H9 (cell line): Measurements from ENCODE around the gene CAB39L. TPM values are rescaled to one million over a fixed set of nuclear protein-coding genes. Genes with fewer than 3 reads are reported as not detected.

Source experiments
- DNase-seq: peaks from one replicate; pipeline ENCODE4 v3.0.0-alpha.2; 2017
- H2AFZ ChIP-seq: one replicate; pipeline ENCODE4 v1.6.1; 2013; ENCODE audit warnings: mild to moderate bottlenecking, low read length, control low read depth, moderate library complexity
- H2AK5ac ChIP-seq: 2 replicates; pipeline ENCODE4 v1.6.1; 2013; ENCODE audit warnings: low read length, control low read depth, mixed read lengths; ENCODE audit not compliant: insufficient read length
- H2BK120ac ChIP-seq: one replicate; pipeline ENCODE4 v1.6.1; 2013; ENCODE audit warnings: low read depth, mild to moderate bottlenecking, low read length, control low read depth, inconsistent platforms; ENCODE audit not compliant: poor library complexity, severe bottlenecking
- H2BK12ac ChIP-seq: 2 replicates; pipeline ENCODE4 v1.6.1; 2013; ENCODE audit warnings: low read length, control low read depth, mixed read lengths, low read depth; ENCODE audit not compliant: insufficient read length
- H2BK15ac ChIP-seq: 2 replicates; pipeline ENCODE4 v1.6.1; 2013; ENCODE audit warnings: low read depth, low read length, control low read depth
- H2BK20ac ChIP-seq: one replicate; pipeline ENCODE4 v1.6.1; 2013; ENCODE audit warnings: low read depth, mild to moderate bottlenecking, low read length, control low read depth, inconsistent platforms; ENCODE audit not compliant: poor library complexity, severe bottlenecking
- H2BK5ac ChIP-seq: 2 replicates; pipeline ENCODE4 v1.6.1; 2013; ENCODE audit warnings: low read length, control low read depth, mixed read lengths; ENCODE audit not compliant: insufficient read length
- H3K14ac ChIP-seq: 2 replicates; pipeline ENCODE4 v1.6.1; 2013; ENCODE audit warnings: low read length, control low read depth; ENCODE audit not compliant: insufficient read depth
- H3K18ac ChIP-seq: 2 replicates; pipeline ENCODE4 v1.6.1; 2013; ENCODE audit warnings: low read depth, mild to moderate bottlenecking, mixed read lengths, low read length, control low read depth; ENCODE audit not compliant: insufficient read length
- H3K23ac ChIP-seq: 2 replicates; pipeline ENCODE4 v1.6.1; 2013; ENCODE audit warnings: low read length, control low read depth, mixed read lengths, low read depth; ENCODE audit not compliant: insufficient read length
- H3K23me2 ChIP-seq: 2 replicates; pipeline ENCODE4 v1.6.1; 2013; ENCODE audit warnings: low read depth, mild to moderate bottlenecking, mixed read lengths, low read length, control low read depth; ENCODE audit not compliant: insufficient read length, poor library complexity, severe bottlenecking
- H3K27ac ChIP-seq: 2 replicates; pipeline ENCODE4 v1.5.1; 2013; ENCODE audit warnings: low read length, control low read depth, mixed read lengths, low read depth; ENCODE audit not compliant: insufficient read length
- H3K27me3 ChIP-seq: 2 replicates; pipeline ENCODE4 v1.6.1; 2013; ENCODE audit warnings: low read length, control low read depth, inconsistent platforms; ENCODE audit not compliant: insufficient read depth
- H3K4ac ChIP-seq: 2 replicates; pipeline ENCODE4 v1.6.1; 2013; ENCODE audit warnings: low read depth, mild to moderate bottlenecking, control low read depth, inconsistent platforms, low read length, moderate library complexity
- H3K4me1 ChIP-seq: 2 replicates; pipeline ENCODE4 v1.6.1; 2013; ENCODE audit warnings: low read length, control low read depth, inconsistent platforms; ENCODE audit not compliant: insufficient read depth
- H3K4me2 ChIP-seq: 2 replicates; pipeline ENCODE4 v1.6.1; 2013; ENCODE audit warnings: low read length, control low read depth, mixed read lengths; ENCODE audit not compliant: insufficient read length, insufficient read depth
- H3K56ac ChIP-seq: 2 replicates; pipeline ENCODE4 v1.6.1; 2013; ENCODE audit warnings: low read depth, mild to moderate bottlenecking, mixed read lengths, low read length, control low read depth; ENCODE audit not compliant: insufficient read length
- H3K79me1 ChIP-seq: 2 replicates; pipeline ENCODE4 v1.6.1; 2013; ENCODE audit warnings: low read depth, mild to moderate bottlenecking, moderate library complexity, low read length, control low read depth, inconsistent platforms; ENCODE audit not compliant: insufficient read depth, poor library complexity, severe bottlenecking
- H3K79me2 ChIP-seq: 2 replicates; pipeline ENCODE4 v1.6.1; 2013; ENCODE audit warnings: low read length, control low read depth, inconsistent platforms; ENCODE audit not compliant: insufficient read depth
- H3K9ac ChIP-seq: 2 replicates; pipeline ENCODE4 v1.6.1; 2013; ENCODE audit warnings: low read length, control low read depth, mixed read lengths; ENCODE audit not compliant: insufficient read length; ENCODE audit errors: extremely low read depth
- H3K9me3 ChIP-seq: one replicate; pipeline ENCODE4 v1.6.1; 2013; ENCODE audit warnings: low read depth, low read length, inconsistent platforms; ENCODE audit not compliant: control insufficient read depth
- H3T11ph ChIP-seq: one replicate; pipeline ENCODE4 v1.6.1; 2013; ENCODE audit warnings: mild to moderate bottlenecking, low read length, control low read depth, inconsistent platforms
- H4K20me1 ChIP-seq: one replicate; pipeline ENCODE4 v1.6.1; 2013; ENCODE audit not compliant: control insufficient read depth, insufficient read length, insufficient read depth
- H4K5ac ChIP-seq: 2 replicates; pipeline ENCODE4 v1.6.1; 2013; ENCODE audit warnings: low read depth, mild to moderate bottlenecking, mixed read lengths, low read length, control low read depth; ENCODE audit not compliant: insufficient read length
- H4K8ac ChIP-seq: replicated peaks from 2 replicates; pipeline ENCODE4 v1.6.1; 2013; ENCODE audit warnings: low read length, control low read depth, mixed read lengths, low read depth; ENCODE audit not compliant: insufficient read length
- H4K91ac ChIP-seq: 2 replicates; pipeline ENCODE4 v1.6.1; 2013; ENCODE audit warnings: low read depth, mild to moderate bottlenecking, moderate library complexity, mixed read lengths, low read length, control low read depth; ENCODE audit not compliant: insufficient read length
- H3K27ac Mint-ChIP-seq, 3 experiments: 2 replicates in 2 of 3; 3 replicates in 1 of 3; pipeline ENCODE4 v1.8.0; 2020 to 2021; ENCODE audit warnings: mixed read lengths in 3 of 3, mild to moderate bottlenecking in 1 of 3, moderate library complexity in 1 of 3
- H3K27me3 Mint-ChIP-seq: 2 replicates; pipeline ENCODE4 v1.8.0; 2021; ENCODE audit warnings: low read depth, mild to moderate bottlenecking, moderate library complexity, mixed read lengths
- H3K36me3 Mint-ChIP-seq, 3 experiments: 2 replicates in 2 of 3; 3 replicates in 1 of 3; pipeline ENCODE4 v1.8.0; 2020 to 2021; ENCODE audit warnings: low read depth in 3 of 3, mixed read lengths in 3 of 3; ENCODE audit not compliant: insufficient read depth in 1 of 3
- H3K4me1 Mint-ChIP-seq, 2 experiments: 2 replicates each; pipeline ENCODE4 v1.8.0; 2020; ENCODE audit warnings: mixed read lengths in 2 of 2
- H3K4me3 Mint-ChIP-seq, 2 experiments: 2 replicates in 1 of 2; 3 replicates in 1 of 2; pipeline ENCODE4 v1.8.0; 2020 to 2021; ENCODE audit warnings: mild to moderate bottlenecking in 2 of 2, mixed read lengths in 2 of 2, moderate library complexity in 1 of 2
- H3K9me3 Mint-ChIP-seq, 2 experiments: 2 replicates in 1 of 2; 3 replicates in 1 of 2; pipeline ENCODE4 v1.8.0; 2020; ENCODE audit warnings: mild to moderate bottlenecking in 2 of 2, mixed read lengths in 2 of 2, moderate library complexity in 1 of 2
- CTCF ChIP-seq: fragments of 200-600 bp; sonication (generic); conservative IDR thresholded peaks from 3 replicates; pipeline ENCODE4 v1.8.0; 2021; ENCODE audit warnings: antibody characterized with exemption, mild to moderate bottlenecking
- WGBS: extraction: QIAGEN DNeasy Blood & Tissue Kit; methylation state at CpG from one replicate; pipeline ENCODE4 v1.1.7; 2013; ENCODE audit warnings: missing lambda C conversion rate, low lambda C conversion rate, mixed read lengths; ENCODE audit not compliant: insufficient read length; ENCODE audit errors: extremely low coverage; 5-methylcytosine and 5-hydroxymethylcytosine counted together
- total RNA-seq: library from RNA; stranded (reverse); gene quantifications from 2 replicates; pipeline ENCODE4 v1.2.1, GENCODE V29; 2021

Gene CAB39L
- total RNA-seq, 1 experiment from 2014 or later, result 6.0 TPM

GRCh38 chr13:49310251-49310650 lies 133.6 kb downstream of the CAB39L start:
- no peak overlapping the region for H3K18ac ChIP-seq
- H3K14ac ChIP-seq, result no peak overlapping the region; the same call in 1 of the 2 replicates

More at GRCh38 chr13:49310251-49310650, 133.6 kb downstream of the CAB39L start:
- H3K4me1 Mint-ChIP-seq, result peaks cover 11 to 17% of the 10 kb centered on the region in 2 experiments
- no peak overlapping the region for H2BK120ac ChIP-seq
- no peak overlapping the region for H2BK12ac ChIP-seq
- no CpG with 5 or more reads among the region's 3 CpGs for WGBS
- DNase-seq, result no peak
- H3K4me3 Mint-ChIP-seq, result no peak overlapping the region
- H4K5ac ChIP-seq, result no peak overlapping the region
- H3K56ac ChIP-seq, result no peak overlapping the region
- no peak overlapping the region for H3K9ac ChIP-seq
- H2BK20ac ChIP-seq, result no peak overlapping the region
- H3K4me2 ChIP-seq, result no peak overlapping the region
- H3K9me3 ChIP-seq, result no peaks in the 10 kb centered on the region
- no peaks in the 10 kb centered on the region for H3K9me3 Mint-ChIP-seq
- H4K20me1 ChIP-seq, result no peaks in the 10 kb centered on the region
- H3K27me3 ChIP-seq, result no peaks in the 10 kb centered on the region
- H3K4me1 ChIP-seq, result no peaks in the 10 kb centered on the region
- H3T11ph ChIP-seq, result no peak overlapping the region
- TF ChIP-seq CTCF, result no peak
- H3K36me3 Mint-ChIP-seq, result no peaks in the 10 kb centered on the region
- H3K23ac ChIP-seq, result no peak overlapping the region
- no peak overlapping the region for H3K27ac ChIP-seq
- H4K91ac ChIP-seq, result no peak overlapping the region
- H2AK5ac ChIP-seq, result no peak overlapping the region
- no peaks in the 10 kb centered on the region for H3K27me3 Mint-ChIP-seq
- H2AFZ ChIP-seq, result no peak overlapping the region
- H3K79me1 ChIP-seq, result no peaks in the 10 kb centered on the region
- H2BK15ac ChIP-seq, result no peak overlapping the region
- no peaks in the 10 kb centered on the region for H3K23me2 ChIP-seq
- H3K79me2 ChIP-seq, result no peaks in the 10 kb centered on the region
- H3K4ac ChIP-seq, result no peak overlapping the region
- no peak overlapping the region for H2BK5ac ChIP-seq
- H4K8ac ChIP-seq, result no peak overlapping the region
- peak overlapping the region in 1 of 3 experiments; percentile 12; a peak in 1 of 7 replicates for H3K27ac Mint-ChIP-seq
